GM12878 (cell line): Measurements from ENCODE around the gene TMEM255A. TPM values are rescaled to one million over a fixed set of nuclear protein-coding genes. Genes with fewer than 3 reads are reported as not detected.

Experiments
- BACH1 ChIP-seq: fragments of 450-650 bp; IDR thresholded peaks from 2 replicates; pipeline ENCODE4 v1.6.1; 2017; ENCODE audit warnings: mild to moderate bottlenecking, borderline replicate concordance
- BCL11A ChIP-seq: IDR thresholded peaks from 2 replicates; pipeline ENCODE4 v1.6.1; 2011; ENCODE audit warnings: low read depth, low read length
- BMI1 ChIP-seq: fragments of 450-650 bp; IDR thresholded peaks from 2 replicates; pipeline ENCODE4 v1.6.1; 2016; ENCODE audit warnings: mild to moderate bottlenecking, moderate library complexity, borderline replicate concordance
- CBX5 ChIP-seq: sonication (generic); IDR thresholded peaks from 2 replicates; pipeline ENCODE4 v1.6.1; 2016; ENCODE audit warnings: low read depth, moderate library complexity, mild to moderate bottlenecking, inconsistent platforms
- CEBPB ChIP-seq, 2 experiments: fragments of 150-350 bp in 1 of 2; IDR thresholded peaks; 2 replicates each; pipeline ENCODE4 v1.6.1; 2012 to 2014; ENCODE audit warnings: low read depth in 2 of 2, low read length in 2 of 2, borderline replicate concordance in 1 of 2, inconsistent platforms in 1 of 2
- CHD1 ChIP-seq: IDR thresholded peaks from 2 replicates; pipeline ENCODE4 v1.6.1; 2012; ENCODE audit warnings: low read depth, low read length, improper control_type of control experiment
- CHD2 ChIP-seq: IDR thresholded peaks from 2 replicates; pipeline ENCODE4 v1.6.1; 2011; ENCODE audit warnings: low read depth, low read length, improper control_type of control experiment, borderline replicate concordance
- E4F1 ChIP-seq: fragments of 450-650 bp; IDR thresholded peaks from 2 replicates; pipeline ENCODE4 v1.6.1; 2018; ENCODE audit warnings: borderline replicate concordance, mild to moderate bottlenecking; ENCODE audit not compliant: partially characterized antibody
- EGR1 ChIP-seq, 2 experiments: IDR thresholded peaks; 1 replicate in 1 of 2; 2 replicates in 1 of 2; pipeline ENCODE4 v1.6.1; 2011 to 2012; ENCODE audit warnings: low read depth in 2 of 2, low read length in 2 of 2, borderline replicate concordance in 1 of 2, mild to moderate bottlenecking in 1 of 2, moderate library complexity in 1 of 2
- ESRRA ChIP-seq: IDR thresholded peaks from 2 replicates; pipeline ENCODE4 v1.6.1; 2012; ENCODE audit warnings: mild to moderate bottlenecking, low read length, improper control_type of control experiment
- FOXM1 ChIP-seq: IDR thresholded peaks from 2 replicates; pipeline ENCODE4 v1.6.1; 2012; ENCODE audit warnings: low read depth, mild to moderate bottlenecking, inconsistent platforms, low read length, moderate library complexity
- HDAC2 ChIP-seq: fragments of 200-600 bp; sonication (generic); IDR thresholded peaks from 2 replicates; pipeline ENCODE4 v1.6.1; 2017
- NFYA ChIP-seq: IDR thresholded peaks from 2 replicates; pipeline ENCODE4 v1.6.1; 2011; ENCODE audit warnings: low read depth, mild to moderate bottlenecking, low read length, improper control_type of control experiment, borderline replicate concordance
- RFX5 ChIP-seq: IDR thresholded peaks from 2 replicates; pipeline ENCODE4 v1.6.1; 2011; ENCODE audit warnings: low read depth, low read length, improper control_type of control experiment
- SPI1 ChIP-seq: IDR thresholded peaks from 2 replicates; pipeline ENCODE4 v1.6.1; 2011; ENCODE audit warnings: low read depth, mild to moderate bottlenecking, low read length, moderate library complexity, borderline replicate concordance; ENCODE audit not compliant: insufficient read depth
- SREBF2 ChIP-seq: IDR thresholded peaks from 2 replicates; pipeline ENCODE4 v1.6.1; 2012; ENCODE audit warnings: mild to moderate bottlenecking, low read length
- SRF ChIP-seq, 2 experiments: IDR thresholded peaks; 2 replicates each; pipeline ENCODE4 v1.6.1; 2011; ENCODE audit warnings: low read depth in 2 of 2, low read length in 2 of 2, mild to moderate bottlenecking in 1 of 2, moderate library complexity in 1 of 2
- TBL1XR1 ChIP-seq: IDR thresholded peaks from 2 replicates; pipeline ENCODE4 v1.6.1; 2012; ENCODE audit warnings: low read depth, low read length, improper control_type of control experiment
- TCF7 ChIP-seq: IDR thresholded peaks from 2 replicates; pipeline ENCODE4 v1.6.1; 2014; ENCODE audit warnings: antibody characterized with exemption, borderline replicate concordance
- ZNF24 ChIP-seq: fragments of 450-650 bp; IDR thresholded peaks from 2 replicates; pipeline ENCODE4 v1.6.1; 2017; ENCODE audit warnings: antibody characterized with exemption, mild to moderate bottlenecking
- ZSCAN29 ChIP-seq: fragments of 450-650 bp; IDR thresholded peaks from 2 replicates; pipeline ENCODE4 v1.6.1; 2017; ENCODE audit warnings: mild to moderate bottlenecking, moderate library complexity
- ZZZ3 ChIP-seq: IDR thresholded peaks from 2 replicates; pipeline ENCODE4 v1.6.1; 2011; ENCODE audit warnings: low read depth; ENCODE audit not compliant: control insufficient read depth, insufficient read length
- polyA plus RNA-seq, 11 experiments: library from polyadenylated mRNA; depleted of rRNA in 4 of 11; unstranded in 6 of 11; stranded (reverse) in 5 of 11; fragments of >200 nt; fragmentation: Nextera tagmentation in 4 of 11; fragmentation: Illumina TruSeq in 1 of 11; extraction: Ambion mirVana in 4 of 11; extraction: Trizol in 1 of 11; gene quantifications; 1 replicate in 1 of 11; 2 replicates in 10 of 11; pipeline versions ENCODE4 v1.2.1 to v1.2.3, GENCODE V29; 2011 to 2016; ENCODE audit warnings: inconsistent platforms in 2 of 11, missing spikeins in 2 of 11, low read depth in 1 of 11
- total RNA-seq, 4 experiments: library from RNA; depleted of rRNA in 3 of 4; stranded (reverse); fragments of >200 nt in 3 of 4; fragmentation: Illumina TruSeq in 1 of 4; extraction: Trizol in 1 of 4; gene quantifications; 2 replicates each; pipeline versions ENCODE4 v1.2.1 to v1.2.3, GENCODE V29; 2013 to 2021
- TF ChIP-seq, protein P1 (sequence below): IDR thresholded peaks from 2 replicates; pipeline ENCODE4 v1.6.1; 2012; ENCODE audit warnings: low read length, inconsistent platforms
- TF ChIP-seq, protein P2 (sequence below): fragments of 450-650 bp; IDR thresholded peaks from 2 replicates; pipeline ENCODE4 v1.6.1; 2016; ENCODE audit warnings: mild to moderate bottlenecking
- TF ChIP-seq, protein P3 (sequence below): fragments of 450-650 bp; IDR thresholded peaks from 2 replicates; pipeline ENCODE4 v1.6.1; 2017; ENCODE audit warnings: mild to moderate bottlenecking, low read depth, inconsistent platforms; ENCODE audit not compliant: poor library complexity, severe bottlenecking

Gene TMEM255A
- total and polyA plus RNA-seq, 10 of the 15 experiments (the other 5 are each of a cell fraction or from before 2014, with no cell fraction given): 0.90 to 5.4 (median 1.3) TPM

DNA sequence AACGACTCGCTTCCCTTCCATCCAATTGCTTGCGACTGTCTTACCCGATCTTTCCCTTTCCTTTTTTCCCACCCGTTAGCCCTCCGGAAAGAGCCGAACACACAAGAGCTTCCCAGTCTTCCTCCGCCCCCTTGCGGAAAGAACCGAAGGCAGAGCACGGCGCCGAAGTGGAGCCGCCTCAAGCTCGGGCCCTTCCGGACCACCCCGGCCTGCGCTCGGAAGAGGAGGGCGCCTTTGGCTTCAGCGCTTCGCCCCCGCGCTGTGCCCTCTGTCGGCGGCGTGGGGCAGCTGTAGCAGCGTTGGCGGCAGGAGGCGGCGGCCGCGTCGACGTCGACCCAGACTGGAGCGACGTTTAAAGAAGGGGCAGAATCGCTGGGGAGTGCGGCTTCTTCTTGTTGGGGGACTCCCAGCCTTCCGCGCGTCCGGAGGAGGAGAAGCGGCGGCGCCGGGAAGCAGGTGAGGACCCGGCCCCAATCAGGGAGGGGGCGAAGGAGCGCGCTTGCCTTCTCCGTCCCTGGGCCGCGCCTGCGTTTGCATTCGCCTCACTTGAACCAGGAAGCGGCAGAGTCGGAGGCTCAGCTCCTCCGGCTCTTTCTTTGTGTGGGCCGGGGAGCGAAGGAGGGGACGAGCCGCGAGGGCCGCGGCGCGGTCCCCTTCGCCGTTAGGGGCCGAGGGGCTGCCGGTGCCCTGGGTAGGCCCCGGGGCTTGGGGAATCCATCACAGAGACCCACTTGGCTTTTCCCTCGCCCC lies 60.6 kb downstream of the TMEM255A start, which contains the start of gene ZBTB33 (continued):
- TF ChIP-seq SPI1: no peak
- TF ChIP-seq TBL1XR1: no peak
- TF ChIP-seq HDAC2: no peak
- TF ChIP-seq, protein P1, sequence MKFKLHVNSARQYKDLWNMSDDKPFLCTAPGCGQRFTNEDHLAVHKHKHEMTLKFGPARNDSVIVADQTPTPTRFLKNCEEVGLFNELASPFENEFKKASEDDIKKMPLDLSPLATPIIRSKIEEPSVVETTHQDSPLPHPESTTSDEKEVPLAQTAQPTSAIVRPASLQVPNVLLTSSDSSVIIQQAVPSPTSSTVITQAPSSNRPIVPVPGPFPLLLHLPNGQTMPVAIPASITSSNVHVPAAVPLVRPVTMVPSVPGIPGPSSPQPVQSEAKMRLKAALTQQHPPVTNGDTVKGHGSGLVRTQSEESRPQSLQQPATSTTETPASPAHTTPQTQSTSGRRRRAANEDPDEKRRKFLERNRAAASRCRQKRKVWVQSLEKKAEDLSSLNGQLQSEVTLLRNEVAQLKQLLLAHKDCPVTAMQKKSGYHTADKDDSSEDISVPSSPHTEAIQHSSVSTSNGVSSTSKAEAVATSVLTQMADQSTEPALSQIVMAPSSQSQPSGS: no peak
- TF ChIP-seq E4F1: no peak
- TF ChIP-seq SRF (IDR thresholded peaks at IDR 0.05; ENCODE audit: low read depth in 2 of 2, low read length in 2 of 2): no peak
- TF ChIP-seq CHD1: no peak
- TF ChIP-seq FOXM1: no peak
- TF ChIP-seq ESRRA: no peak
- TF ChIP-seq ZSCAN29: no peak
- TF ChIP-seq NFYA: no peak
- 0 out of 2 replicates have a peak, but pooled peaks have one; percentile 39 for TF ChIP-seq BACH1
- no peak for TF ChIP-seq CBX5
- no peak for TF ChIP-seq BMI1
- TF ChIP-seq CHD2: peak; percentile 57; the same call in 1 of the 2 replicates
- no peak for TF ChIP-seq RFX5
- TF ChIP-seq, protein P2, sequence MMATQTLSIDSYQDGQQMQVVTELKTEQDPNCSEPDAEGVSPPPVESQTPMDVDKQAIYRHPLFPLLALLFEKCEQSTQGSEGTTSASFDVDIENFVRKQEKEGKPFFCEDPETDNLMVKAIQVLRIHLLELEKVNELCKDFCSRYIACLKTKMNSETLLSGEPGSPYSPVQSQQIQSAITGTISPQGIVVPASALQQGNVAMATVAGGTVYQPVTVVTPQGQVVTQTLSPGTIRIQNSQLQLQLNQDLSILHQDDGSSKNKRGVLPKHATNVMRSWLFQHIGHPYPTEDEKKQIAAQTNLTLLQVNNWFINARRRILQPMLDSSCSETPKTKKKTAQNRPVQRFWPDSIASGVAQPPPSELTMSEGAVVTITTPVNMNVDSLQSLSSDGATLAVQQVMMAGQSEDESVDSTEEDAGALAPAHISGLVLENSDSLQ: peak; percentile 42; the same call in 1 of the 2 replicates
- TF ChIP-seq ZNF24: no peak
- TF ChIP-seq ZZZ3: no peak
- TF ChIP-seq BCL11A: no peak
- TF ChIP-seq SREBF2: no peak
- TF ChIP-seq, protein P3, sequence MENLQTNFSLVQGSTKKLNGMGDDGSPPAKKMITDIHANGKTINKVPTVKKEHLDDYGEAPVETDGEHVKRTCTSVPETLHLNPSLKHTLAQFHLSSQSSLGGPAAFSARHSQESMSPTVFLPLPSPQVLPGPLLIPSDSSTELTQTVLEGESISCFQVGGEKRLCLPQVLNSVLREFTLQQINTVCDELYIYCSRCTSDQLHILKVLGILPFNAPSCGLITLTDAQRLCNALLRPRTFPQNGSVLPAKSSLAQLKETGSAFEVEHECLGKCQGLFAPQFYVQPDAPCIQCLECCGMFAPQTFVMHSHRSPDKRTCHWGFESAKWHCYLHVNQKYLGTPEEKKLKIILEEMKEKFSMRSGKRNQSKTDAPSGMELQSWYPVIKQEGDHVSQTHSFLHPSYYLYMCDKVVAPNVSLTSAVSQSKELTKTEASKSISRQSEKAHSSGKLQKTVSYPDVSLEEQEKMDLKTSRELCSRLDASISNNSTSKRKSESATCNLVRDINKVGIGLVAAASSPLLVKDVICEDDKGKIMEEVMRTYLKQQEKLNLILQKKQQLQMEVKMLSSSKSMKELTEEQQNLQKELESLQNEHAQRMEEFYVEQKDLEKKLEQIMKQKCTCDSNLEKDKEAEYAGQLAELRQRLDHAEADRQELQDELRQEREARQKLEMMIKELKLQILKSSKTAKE: no peak
- TF ChIP-seq CEBPB (IDR thresholded peaks at IDR 0.05; ENCODE audit: borderline replicate concordance in 1 of 2, low read depth in 2 of 2, low read length in 2 of 2): no peak
- TF ChIP-seq EGR1 (IDR thresholded peaks at IDR 0.05; ENCODE audit: borderline replicate concordance in 1 of 2, low read depth in 2 of 2, low read length in 2 of 2): peak; percentile 47 to 86
- no peak for TF ChIP-seq TCF7
